ENCODE data around the gene TMOD4. TPM values are rescaled to one million over a fixed set of nuclear protein-coding genes. Genes with fewer than 3 reads are reported as not detected.

Gene TMOD4
- total and polyA plus RNA-seq, 10 of the 15 experiments (the other 5 are each of a cell fraction or from before 2014, with no cell fraction given): 0.30 to 1.2 (median 0.50) TPM; not detected in 1

DNA sequence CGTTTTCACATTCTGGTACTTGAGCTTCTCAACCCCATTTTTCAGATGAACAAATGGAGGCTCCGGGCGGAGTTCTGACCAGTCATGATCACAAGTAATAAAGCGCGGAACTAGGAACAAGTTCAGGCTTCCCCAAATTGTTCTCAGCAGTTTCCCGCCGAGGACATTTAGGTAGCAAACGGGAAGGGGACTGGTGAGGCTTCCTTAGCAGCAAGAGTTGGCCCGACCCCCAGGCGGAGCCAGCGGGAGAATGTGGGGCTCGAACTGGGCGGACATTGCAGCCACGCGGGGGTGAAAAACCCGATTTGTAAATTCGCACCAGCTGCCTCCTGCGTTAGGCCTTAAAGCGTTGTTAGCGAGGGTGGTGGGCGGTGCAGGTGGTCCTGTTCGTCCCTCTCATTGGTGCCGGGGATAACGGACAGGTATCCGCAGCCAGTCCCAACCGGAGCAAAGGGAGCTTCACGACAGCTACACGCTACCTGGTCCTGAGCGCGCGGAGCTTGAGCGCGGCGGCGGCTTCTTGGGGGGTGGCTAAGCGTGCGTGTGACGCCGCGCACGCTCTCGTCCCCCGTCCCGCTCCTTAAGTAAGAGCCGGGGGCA, 44.7 kb downstream of the TMOD4 start (continued):
- TF ChIP-seq, protein P1, sequence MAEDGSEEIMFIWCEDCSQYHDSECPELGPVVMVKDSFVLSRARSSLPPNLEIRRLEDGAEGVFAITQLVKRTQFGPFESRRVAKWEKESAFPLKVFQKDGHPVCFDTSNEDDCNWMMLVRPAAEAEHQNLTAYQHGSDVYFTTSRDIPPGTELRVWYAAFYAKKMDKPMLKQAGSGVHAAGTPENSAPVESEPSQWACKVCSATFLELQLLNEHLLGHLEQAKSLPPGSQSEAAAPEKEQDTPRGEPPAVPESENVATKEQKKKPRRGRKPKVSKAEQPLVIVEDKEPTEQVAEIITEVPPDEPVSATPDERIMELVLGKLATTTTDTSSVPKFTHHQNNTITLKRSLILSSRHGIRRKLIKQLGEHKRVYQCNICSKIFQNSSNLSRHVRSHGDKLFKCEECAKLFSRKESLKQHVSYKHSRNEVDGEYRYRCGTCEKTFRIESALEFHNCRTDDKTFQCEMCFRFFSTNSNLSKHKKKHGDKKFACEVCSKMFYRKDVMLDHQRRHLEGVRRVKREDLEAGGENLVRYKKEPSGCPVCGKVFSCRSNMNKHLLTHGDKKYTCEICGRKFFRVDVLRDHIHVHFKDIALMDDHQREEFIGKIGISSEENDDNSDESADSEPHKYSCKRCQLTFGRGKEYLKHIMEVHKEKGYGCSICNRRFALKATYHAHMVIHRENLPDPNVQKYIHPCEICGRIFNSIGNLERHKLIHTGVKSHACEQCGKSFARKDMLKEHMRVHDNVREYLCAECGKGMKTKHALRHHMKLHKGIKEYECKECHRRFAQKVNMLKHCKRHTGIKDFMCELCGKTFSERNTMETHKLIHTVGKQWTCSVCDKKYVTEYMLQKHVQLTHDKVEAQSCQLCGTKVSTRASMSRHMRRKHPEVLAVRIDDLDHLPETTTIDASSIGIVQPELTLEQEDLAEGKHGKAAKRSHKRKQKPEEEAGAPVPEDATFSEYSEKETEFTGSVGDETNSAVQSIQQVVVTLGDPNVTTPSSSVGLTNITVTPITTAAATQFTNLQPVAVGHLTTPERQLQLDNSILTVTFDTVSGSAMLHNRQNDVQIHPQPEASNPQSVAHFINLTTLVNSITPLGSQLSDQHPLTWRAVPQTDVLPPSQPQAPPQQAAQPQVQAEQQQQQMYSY (CRISPR knock-in tag; IDR thresholded peaks at IDR 0.05): no peak
- TF ChIP-seq PAX5 (IDR thresholded peaks at IDR 0.05; ENCODE audit: borderline replicate concordance, low read depth, low read length) (no peak), NFIC (IDR thresholded peaks at IDR 0.05; ENCODE audit: low read depth, low read length) (no peak), SREBF1 (IDR thresholded peaks at IDR 0.05; ENCODE audit: low read length) (no peak), ETV6 (conservative IDR thresholded peaks at IDR 0.05 in 1 of 2, IDR thresholded peaks at IDR 0.05 in 1 of 2; ENCODE audit: borderline replicate concordance in 1 of 2, low read depth in 1 of 2) (no peak), CEBPB (IDR thresholded peaks at IDR 0.05; ENCODE audit: borderline replicate concordance in 1 of 2, low read depth in 2 of 2, low read length in 2 of 2) (no peak), ZZZ3 (IDR thresholded peaks at IDR 0.05; ENCODE audit: control insufficient read depth, insufficient read length, low read depth) (no peak), IKZF1 (conservative IDR thresholded peaks at IDR 0.05) (no peak), ZBED1 (IDR thresholded peaks at IDR 0.05; ENCODE audit: borderline replicate concordance) (no peak), NFXL1 (IDR thresholded peaks at IDR 0.05; ENCODE audit: borderline replicate concordance) (no peak), MXI1 (IDR thresholded peaks at IDR 0.05; ENCODE audit: low read depth, low read length) (no peak), ZNF24 (IDR thresholded peaks at IDR 0.05) (no peak)
- TF ChIP-seq, protein P2, sequence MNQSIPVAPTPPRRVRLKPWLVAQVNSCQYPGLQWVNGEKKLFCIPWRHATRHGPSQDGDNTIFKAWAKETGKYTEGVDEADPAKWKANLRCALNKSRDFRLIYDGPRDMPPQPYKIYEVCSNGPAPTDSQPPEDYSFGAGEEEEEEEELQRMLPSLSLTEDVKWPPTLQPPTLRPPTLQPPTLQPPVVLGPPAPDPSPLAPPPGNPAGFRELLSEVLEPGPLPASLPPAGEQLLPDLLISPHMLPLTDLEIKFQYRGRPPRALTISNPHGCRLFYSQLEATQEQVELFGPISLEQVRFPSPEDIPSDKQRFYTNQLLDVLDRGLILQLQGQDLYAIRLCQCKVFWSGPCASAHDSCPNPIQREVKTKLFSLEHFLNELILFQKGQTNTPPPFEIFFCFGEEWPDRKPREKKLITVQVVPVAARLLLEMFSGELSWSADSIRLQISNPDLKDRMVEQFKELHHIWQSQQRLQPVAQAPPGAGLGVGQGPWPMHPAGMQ (IDR thresholded peaks at IDR 0.05; ENCODE audit: borderline replicate concordance): no peak
- TF ChIP-seq, protein P3, sequence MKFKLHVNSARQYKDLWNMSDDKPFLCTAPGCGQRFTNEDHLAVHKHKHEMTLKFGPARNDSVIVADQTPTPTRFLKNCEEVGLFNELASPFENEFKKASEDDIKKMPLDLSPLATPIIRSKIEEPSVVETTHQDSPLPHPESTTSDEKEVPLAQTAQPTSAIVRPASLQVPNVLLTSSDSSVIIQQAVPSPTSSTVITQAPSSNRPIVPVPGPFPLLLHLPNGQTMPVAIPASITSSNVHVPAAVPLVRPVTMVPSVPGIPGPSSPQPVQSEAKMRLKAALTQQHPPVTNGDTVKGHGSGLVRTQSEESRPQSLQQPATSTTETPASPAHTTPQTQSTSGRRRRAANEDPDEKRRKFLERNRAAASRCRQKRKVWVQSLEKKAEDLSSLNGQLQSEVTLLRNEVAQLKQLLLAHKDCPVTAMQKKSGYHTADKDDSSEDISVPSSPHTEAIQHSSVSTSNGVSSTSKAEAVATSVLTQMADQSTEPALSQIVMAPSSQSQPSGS (IDR thresholded peaks at IDR 0.05; ENCODE audit: low read length): no peak
- TF ChIP-seq, protein P4, sequence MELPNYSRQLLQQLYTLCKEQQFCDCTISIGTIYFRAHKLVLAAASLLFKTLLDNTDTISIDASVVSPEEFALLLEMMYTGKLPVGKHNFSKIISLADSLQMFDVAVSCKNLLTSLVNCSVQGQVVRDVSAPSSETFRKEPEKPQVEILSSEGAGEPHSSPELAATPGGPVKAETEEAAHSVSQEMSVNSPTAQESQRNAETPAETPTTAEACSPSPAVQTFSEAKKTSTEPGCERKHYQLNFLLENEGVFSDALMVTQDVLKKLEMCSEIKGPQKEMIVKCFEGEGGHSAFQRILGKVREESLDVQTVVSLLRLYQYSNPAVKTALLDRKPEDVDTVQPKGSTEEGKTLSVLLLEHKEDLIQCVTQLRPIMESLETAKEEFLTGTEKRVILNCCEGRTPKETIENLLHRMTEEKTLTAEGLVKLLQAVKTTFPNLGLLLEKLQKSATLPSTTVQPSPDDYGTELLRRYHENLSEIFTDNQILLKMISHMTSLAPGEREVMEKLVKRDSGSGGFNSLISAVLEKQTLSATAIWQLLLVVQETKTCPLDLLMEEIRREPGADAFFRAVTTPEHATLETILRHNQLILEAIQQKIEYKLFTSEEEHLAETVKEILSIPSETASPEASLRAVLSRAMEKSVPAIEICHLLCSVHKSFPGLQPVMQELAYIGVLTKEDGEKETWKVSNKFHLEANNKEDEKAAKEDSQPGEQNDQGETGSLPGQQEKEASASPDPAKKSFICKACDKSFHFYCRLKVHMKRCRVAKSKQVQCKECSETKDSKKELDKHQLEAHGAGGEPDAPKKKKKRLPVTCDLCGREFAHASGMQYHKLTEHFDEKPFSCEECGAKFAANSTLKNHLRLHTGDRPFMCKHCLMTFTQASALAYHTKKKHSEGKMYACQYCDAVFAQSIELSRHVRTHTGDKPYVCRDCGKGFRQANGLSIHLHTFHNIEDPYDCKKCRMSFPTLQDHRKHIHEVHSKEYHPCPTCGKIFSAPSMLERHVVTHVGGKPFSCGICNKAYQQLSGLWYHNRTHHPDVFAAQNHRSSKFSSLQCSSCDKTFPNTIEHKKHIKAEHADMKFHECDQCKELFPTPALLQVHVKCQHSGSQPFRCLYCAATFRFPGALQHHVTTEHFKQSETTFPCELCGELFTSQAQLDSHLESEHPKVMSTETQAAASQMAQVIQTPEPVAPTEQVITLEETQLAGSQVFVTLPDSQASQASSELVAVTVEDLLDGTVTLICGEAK (IDR thresholded peaks at IDR 0.05; ENCODE audit: borderline replicate concordance): no peak
- TF ChIP-seq, protein P5, sequence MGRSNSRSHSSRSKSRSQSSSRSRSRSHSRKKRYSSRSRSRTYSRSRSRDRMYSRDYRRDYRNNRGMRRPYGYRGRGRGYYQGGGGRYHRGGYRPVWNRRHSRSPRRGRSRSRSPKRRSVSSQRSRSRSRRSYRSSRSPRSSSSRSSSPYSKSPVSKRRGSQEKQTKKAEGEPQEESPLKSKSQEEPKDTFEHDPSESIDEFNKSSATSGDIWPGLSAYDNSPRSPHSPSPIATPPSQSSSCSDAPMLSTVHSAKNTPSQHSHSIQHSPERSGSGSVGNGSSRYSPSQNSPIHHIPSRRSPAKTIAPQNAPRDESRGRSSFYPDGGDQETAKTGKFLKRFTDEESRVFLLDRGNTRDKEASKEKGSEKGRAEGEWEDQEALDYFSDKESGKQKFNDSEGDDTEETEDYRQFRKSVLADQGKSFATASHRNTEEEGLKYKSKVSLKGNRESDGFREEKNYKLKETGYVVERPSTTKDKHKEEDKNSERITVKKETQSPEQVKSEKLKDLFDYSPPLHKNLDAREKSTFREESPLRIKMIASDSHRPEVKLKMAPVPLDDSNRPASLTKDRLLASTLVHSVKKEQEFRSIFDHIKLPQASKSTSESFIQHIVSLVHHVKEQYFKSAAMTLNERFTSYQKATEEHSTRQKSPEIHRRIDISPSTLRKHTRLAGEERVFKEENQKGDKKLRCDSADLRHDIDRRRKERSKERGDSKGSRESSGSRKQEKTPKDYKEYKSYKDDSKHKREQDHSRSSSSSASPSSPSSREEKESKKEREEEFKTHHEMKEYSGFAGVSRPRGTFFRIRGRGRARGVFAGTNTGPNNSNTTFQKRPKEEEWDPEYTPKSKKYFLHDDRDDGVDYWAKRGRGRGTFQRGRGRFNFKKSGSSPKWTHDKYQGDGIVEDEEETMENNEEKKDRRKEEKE (IDR thresholded peaks at IDR 0.05): no peak

Data from GM12878 (cell line).